TTC549 (cell line): ENCODE data around the gene WRAP73.

Experiments
- FAIRE-seq: peaks from 2 replicates; lab custom pipeline; 2012; peaks lifted over from hg19 to GRCh38; lab: Jason Lieb, UNC

WRAP73 gene

DNA sequence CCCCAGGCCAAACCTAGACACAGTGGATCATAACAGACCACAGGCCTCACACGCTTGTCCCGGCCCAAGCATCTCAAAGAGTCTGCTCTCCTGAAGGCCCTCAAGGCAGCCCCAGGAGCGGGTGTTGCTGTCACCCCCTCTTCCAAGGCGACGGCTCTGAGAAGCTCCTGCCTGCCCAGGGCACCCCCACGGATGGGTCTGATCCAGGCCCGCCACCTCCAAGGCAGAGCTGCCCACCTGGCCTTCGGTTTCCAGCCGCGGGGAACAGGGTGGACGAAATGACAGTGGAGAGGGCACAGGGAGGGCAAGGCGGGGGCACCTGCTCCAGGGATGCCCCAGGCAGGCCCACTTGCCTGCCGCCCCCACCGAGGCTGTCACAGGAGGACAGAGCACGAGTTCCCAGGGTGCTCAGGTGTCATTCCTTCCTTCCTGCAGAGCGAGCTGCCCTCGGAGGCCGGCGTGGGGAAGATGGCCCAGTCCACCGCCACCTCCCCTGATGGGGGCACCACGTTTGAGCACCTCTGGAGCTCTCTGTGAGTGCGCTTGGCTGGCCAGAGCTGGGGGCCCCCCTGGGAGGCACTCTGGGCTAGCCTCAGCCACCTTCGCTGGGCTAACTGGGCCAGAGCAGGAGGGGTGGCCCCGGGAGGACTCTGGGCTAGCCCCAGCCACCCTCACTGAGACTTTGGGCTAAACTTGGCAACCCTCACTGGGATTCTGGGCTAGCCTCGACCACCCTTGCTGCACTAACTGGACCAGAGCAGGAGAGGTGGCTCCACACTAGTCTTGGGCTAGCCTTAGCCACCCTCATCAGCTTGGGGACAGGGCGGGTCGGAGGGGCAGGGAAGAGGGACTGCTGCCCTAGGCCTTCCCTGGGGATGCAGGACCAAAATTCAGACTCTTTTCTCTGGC is 32.2 kb upstream of the WRAP73 start:
- FAIRE-seq, result no peak

- no peak for FAIRE-seq
Observed at GRCh38 chr1:3681231-3681897, 31.5 kb upstream of the WRAP73 start.

DNA sequence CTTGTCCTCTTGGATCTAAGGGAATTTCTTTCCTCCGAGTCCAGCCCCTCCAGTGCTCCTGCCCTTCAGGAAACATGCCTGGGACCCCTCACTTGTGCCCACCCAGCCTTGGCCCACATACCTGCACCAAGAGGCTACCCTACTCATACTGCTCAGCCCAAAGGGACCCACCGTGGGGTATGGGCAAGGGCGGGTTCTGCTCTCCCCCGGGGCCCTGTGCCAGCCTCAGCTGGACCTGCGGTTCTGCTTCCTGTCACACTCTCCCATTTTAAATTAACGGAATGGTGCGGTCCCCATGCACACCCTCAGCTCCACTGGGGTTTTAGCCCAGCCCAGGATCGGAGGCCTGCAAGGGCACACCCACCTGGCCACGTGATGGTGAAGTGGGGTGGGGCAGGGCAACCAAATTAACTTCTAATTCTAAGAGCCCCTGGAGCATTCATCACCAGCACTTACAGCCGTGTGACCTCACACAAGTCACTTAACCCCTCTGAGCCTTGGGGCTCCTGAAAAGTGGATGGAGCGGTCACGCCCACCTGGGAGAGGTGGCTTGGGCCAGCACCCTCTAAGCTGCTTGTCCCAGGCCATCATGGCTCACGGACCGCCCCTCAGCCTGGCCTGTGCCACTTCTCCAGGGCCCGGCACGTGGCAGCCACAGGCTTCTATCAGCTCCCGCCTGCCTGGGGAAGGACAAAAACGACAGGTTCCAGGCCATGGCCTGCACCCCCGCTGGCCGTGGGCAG is 30.8 kb upstream of the WRAP73 start:
- FAIRE-seq, result no peak

DNA sequence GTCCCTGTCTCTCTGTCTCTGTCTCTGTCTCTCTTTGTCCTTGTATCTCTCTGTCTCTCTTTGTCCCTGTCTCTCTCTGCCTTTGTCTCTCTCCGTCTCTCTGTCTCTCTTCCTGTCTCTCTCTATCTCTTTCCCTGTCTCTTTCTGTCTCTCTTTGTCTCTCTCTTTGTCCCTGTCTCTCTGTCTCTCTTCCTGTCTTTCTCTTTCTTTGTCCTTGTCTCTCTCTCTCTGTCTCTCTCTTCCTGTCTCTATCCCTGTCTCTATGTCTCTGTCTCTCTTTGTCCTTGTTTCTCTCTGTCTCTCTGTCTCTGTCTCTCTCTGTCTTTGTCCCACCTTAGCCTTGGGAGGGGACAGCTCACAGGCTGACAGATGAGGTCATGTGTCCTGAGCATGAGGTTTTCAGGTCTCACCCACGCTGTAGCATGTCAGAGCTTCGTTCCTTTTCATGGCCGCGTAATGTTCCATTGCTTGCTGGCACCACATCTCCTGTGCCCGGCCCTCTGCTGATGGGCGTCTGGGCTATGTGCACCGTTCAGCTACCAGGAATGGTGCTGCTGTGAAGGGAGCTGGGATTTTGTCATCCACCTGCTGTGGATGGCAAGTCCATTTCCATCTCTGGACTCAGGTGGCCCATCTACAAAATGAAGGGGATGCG is 30.0 kb upstream of the WRAP73 start:
- no peak for FAIRE-seq

DNA sequence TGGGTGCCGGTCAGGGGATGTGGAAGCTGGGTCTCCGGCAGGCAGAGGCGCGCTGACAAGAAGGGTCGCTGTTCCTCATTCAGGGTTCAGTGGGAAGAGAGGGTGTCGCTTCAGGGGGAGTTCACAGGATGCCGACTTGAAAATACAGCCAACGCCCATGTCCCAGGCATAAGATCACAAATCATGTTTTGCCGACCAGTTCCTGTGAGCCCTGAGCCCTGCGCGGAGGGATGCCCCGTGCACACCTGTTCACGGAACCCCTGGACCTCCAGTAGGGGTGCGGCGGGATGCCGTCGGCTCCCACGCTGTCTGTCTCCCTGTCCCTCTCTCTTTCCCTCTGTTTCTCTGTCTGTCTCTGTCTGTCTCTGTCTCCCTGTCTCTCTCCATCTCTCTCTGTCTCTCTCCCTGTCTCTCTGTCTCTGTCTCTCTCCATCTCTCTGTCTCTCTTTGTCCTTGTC is 29.2 kb upstream of the WRAP73 start:
- no peak for FAIRE-seq

DNA sequence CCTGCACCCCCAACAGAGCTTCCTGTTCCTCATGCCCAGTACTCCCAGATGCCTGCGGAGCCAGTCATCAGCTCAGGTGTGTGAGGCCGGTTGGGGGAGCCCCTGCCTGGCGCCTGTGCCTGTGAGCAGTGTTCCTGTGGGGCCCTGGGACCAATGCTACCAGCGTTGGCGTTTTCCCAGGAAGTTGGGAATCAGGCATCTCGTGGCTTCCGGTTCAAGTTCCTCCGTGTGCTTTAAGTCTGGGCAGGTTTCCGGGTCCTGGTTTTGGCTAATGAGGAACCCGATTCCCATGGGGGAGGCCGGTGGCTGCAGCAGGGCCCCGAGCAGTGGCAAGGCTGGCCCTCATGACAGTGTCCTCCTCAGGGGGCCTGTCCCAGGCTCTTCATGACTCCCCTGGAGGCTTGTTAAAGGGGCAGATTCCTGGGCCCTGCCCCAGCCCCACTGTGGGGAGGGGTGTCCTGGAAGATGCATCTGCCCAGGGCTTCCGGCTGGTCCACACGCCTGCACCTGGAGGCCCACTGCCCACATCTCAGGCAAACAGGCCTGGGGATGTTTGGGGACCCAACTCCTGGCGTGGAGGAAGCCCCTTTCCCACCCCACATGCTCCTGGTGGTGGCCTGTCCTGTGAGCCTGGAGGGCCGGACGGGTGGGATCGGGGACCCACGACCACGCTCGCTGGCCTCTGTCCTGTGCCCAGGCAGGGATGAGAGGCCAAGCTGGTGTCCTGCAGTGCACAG is 28.6 kb upstream of the WRAP73 start:
- no peak for FAIRE-seq

- FAIRE-seq, result no peak
Observed at GRCh38 chr1:3677484-3677883, 27.6 kb upstream of the WRAP73 start.

GRCh38 chr1:3676581-3677470 is 26.9 kb upstream of the WRAP73 start:
- no peak for FAIRE-seq

GRCh38 chr1:3675436-3675835 is 25.5 kb upstream of the WRAP73 start:
- FAIRE-seq, result no peak

DNA sequence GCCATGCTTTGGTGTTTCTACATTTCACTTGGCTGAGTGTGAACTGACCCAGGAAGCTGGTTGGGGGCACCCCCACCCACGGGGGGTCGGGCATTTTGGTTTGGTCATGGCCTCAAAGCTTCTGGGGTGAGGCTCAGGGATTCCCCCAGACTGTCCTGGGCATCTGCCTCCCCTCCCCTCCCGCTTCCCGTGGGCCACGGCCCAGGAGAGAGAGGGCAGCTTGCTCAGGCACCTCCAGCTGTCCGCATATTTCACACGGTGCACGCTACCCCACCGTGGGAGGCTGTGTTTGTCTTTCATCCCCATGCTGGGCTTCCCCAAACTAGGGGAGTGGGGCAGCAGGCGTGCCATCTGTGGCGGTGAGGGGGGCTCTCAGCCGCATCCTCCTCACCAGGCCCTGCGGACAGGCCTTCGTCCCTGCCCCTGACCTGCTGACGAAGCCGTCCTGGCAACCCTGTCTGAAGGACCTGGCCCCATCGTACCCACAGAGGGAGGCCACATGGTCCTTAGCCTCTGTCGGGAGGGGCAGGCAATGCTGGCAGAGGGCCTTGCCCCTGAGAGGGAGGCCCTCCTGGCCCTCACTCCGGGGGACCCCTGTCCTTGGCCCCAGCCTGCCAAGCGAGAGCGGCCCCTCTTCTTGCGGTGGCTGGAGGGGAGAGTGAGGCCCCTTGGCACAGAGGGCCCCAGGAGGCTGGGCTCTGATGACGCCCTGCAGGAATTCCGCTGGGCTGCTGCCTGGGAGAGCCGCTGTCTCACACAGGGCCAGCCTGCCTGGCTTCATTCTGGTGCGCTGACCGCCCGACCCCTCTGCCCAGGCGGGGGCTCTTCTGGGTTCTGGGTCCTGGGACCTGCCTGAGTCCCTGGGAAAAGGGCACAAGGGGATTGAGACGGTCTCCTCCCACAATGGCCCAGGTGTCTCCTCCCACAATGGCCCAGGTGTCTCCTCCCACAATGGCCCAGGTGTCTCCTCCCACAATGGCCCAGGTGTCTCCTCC is 24.5 kb upstream of the WRAP73 start:
- FAIRE-seq, result no peak

DNA sequence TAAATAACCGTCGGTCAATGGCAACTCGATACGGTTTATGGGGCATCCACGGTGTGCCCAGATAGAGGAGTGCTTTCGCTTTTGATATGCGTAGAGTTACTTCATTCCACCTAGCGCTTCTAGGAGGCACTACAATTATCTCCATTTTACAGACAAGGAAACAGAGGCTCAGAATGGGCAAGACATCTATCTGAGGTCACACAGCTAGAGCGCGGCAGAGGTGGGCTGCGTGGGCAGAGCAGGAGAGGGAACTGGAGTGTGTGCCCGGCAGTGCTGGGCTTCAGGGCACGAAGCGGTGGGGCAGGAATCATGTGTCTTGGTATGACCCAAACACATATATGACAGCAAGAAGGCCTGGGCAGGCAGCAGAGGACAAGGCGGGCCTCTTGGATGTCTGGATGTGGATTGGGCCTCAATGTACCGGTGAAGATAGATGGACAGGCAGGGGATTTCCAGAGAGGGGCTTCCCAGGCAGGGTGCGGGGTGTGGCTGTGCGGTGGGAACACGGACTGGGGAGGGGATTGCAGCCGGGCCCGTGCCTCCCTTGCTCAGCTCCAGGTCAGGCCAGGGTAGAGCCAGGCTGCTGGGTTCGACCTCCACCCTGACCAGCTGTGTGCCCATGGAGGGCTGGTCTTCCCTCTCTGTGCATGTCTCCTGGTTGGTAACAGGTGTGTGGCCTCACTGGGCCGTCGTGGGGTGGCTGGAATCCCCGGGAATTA is 23.6 kb upstream of the WRAP73 start:
- no peak for FAIRE-seq

DNA sequence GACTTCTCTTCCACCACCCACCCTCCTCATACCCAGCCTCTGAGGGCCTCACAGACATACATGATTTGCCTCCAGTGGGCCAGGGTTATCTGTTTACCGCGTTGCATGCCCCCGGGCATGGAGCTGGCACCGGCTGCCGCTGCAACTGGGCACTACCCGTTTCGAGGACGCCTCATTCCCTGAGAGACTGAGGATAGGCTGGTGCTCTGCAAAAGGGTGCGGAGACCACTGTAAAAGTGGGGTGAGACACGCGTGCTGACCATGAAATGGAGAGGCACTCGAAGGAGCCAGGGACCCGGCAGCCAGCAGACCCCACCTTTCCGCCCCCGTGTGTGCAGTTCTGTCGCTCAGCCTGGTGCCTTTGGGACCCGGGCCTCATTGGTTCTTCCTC is 23.1 kb upstream of the WRAP73 start:
- FAIRE-seq, result no peak

GRCh38 chr1:3672231-3672970 is 22.5 kb upstream of the WRAP73 start:
- FAIRE-seq, result no peak

- FAIRE-seq, result no peak
Observed at GRCh38 chr1:3671371-3672180, 21.7 kb upstream of the WRAP73 start.

DNA sequence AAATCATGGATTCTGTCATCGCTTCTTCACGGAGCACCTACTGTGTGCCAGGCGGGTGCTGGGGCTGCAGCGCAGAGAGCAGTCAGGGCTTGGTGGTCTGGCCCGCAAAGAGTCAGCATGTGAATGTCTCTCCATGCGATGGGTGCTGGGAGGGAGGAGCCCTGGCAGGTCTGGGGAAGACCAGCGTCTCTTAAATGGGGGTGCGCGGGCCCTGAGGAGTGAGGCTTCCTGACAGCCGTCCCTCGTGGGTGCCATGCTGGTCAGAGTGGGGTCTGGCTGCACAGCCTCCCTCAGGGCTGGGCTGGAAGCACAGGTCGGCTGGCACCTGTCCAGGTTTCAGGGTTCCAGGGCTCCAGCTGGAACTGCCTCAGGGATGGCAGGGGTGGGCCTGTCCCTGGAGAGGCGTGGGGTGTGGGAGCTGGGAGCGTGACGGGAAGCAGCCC is 20.9 kb upstream of the WRAP73 start:
- no peak for FAIRE-seq

DNA sequence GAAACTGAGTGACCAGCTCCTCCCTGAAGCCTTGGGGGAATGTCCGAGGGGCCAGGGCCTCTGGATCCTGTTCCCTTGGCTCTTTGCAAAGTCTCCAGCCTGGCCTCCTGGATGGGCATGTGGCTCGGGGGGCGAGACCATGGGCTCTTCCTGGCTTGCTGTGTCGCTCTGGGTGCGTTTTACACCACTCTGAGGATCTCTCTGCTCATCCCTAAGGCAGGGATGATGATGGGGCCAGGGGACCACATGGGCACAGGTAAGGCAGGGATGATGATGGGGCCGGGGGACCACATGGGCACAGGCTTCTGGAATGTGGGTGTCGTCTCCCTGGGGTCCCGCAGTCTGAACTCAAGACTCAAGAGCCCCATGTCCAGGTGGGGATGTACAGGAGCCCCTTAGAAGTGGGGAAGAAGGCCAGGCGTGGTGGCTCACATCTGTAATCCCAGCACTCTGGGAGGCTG is 20.1 kb upstream of the WRAP73 start:
- no peak for FAIRE-seq

- no peak for FAIRE-seq
Observed at GRCh38 chr1:3669421-3669821, 19.5 kb upstream of the WRAP73 start.
